Subcutaneous adipose tissue (tissue), 4 donors: ENCODE measurements around the gene BRSK1. TPM values are rescaled to one million over a fixed set of nuclear protein-coding genes. Genes with fewer than 3 reads are reported as not detected.

ENCODE experiments used
- total RNA-seq, 4 donors: library from RNA; depleted of rRNA; stranded (reverse); fragments of >200 nt; gene quantifications; one replicate each; pipeline ENCODE4 v1.1.0, GENCODE V29; 2016
- TF ChIP-seq, protein P1 (sequence below): fragments of 450-650 bp; IDR thresholded peaks from one replicate; pipeline ENCODE4 v1.5.1; 2016; ENCODE audit warnings: low read depth, mild to moderate bottlenecking, control low read depth, antibody characterized with exemption, moderate library complexity

Gene BRSK1
- total RNA-seq, 4 donors from 2014 or later: 0.38 to 1.1 TPM; not detected in 2

DNA sequence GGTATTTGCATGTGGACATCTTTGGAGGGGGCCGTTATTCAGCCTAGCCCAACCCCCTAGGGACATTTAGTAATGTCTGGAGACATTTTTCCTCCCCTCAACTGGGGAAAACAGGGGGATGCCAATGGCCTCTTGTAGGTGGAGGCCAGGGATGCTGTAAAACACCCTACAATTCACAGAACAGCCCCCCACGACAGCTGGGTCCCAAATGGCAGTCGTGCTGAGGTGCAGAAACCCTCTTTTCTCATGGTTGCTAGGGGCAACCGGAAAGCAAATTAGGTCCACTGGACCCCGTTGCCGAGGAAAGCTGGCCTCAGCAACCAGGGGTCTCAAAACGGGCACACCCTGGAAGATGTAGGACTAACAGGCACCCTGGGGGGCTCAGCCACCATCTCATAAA lies 26.7 kb downstream of the BRSK1 start:
- TF ChIP-seq, protein P1, sequence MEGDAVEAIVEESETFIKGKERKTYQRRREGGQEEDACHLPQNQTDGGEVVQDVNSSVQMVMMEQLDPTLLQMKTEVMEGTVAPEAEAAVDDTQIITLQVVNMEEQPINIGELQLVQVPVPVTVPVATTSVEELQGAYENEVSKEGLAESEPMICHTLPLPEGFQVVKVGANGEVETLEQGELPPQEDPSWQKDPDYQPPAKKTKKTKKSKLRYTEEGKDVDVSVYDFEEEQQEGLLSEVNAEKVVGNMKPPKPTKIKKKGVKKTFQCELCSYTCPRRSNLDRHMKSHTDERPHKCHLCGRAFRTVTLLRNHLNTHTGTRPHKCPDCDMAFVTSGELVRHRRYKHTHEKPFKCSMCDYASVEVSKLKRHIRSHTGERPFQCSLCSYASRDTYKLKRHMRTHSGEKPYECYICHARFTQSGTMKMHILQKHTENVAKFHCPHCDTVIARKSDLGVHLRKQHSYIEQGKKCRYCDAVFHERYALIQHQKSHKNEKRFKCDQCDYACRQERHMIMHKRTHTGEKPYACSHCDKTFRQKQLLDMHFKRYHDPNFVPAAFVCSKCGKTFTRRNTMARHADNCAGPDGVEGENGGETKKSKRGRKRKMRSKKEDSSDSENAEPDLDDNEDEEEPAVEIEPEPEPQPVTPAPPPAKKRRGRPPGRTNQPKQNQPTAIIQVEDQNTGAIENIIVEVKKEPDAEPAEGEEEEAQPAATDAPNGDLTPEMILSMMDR: no peak

DNA sequence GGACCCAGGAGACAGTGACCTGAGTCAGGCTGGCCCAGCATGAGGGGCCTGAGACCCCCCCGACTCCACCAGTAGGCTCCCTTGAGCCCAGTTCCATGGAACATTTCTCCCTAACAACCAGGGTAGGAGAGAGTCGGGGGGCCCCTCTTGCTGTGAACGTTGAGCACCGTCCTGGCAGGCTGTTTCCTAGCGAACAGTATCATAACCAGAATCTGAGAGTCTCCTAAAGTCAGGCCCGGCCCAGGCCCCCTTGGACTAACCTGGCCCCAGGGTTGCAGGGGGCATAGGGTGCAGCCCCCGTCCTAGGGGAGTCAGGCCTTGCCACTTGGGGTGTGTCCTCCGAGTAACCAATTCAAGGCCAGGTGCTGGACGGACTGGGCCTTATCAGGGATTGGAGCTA lies 27.6 kb downstream of the BRSK1 start:
- TF ChIP-seq, protein P1: no peak

- TF ChIP-seq, protein P1: no peak
Observed at GRCh38 chr19:55311797-55312196, 28.0 kb downstream of the BRSK1 start.

DNA sequence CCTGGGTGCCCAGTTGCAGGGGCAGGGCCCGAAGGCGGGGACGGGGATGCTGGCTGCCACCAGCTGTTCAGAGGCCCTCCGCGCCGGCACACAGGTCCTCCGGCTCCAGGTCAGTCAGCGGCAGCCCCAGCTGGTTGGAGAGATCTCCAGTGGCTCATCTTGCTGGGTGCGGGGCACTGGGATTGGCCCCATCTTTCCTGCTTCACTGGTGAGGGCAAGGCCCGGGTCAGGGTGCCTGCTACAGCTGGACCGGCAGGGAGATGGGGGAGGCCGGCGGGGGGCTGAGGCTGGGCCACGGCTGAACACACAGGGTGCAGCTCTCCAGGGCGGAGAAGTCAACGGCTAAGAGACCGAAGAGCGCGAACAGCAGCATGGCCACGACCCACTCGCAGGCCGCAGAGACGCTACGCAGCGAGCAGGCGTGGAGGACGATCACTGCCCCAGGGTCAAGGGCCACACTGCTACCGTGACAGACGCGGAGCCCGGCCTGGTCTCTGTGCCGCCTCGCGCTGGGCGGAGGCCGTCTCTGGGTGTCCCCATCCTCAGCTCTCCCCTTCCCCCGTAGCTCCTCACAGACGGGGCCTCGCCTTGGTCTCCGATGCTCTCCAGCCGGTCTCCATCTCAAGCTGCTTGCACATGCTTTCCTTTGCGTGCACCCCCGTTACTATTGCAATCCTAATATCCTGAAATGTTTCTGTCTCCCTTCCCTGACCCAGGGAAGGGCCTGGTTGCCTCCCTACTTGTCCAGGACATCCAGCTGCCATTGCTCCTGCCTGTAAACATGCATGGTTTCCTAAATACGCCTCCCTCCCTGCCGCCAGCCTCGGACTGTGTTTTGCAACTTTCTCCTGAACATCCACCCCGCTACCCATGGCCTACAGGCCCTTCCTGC lies 29.1 kb downstream of the BRSK1 start:
- TF ChIP-seq, protein P1: no peak

GRCh38 chr19:55314396-55314795 lies 30.6 kb downstream of the BRSK1 start:
- TF ChIP-seq, protein P1: no peak

GRCh38 chr19:55315956-55316525 lies 32.2 kb downstream of the BRSK1 start:
- TF ChIP-seq, protein P1: no peak

DNA sequence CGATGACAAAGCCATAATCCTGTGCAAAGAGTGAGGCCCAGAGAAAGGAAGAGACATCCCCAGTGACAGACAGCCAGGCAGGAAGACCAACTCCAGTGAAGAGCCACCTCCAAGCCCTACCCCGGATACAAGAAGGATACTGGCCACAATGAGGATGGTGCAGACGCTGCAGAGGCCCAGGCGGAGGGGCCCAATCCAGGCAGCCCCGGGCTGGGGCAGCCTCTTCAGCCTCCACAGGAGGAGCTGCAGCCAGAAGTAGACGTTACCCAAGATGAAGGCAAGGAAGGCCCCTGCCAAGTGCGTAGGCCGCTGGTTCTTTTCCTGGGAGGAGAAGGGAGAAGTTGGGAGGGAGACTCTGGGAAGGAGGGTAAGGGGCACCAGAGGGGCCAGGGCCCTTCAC lies 32.8 kb downstream of the BRSK1 start:
- TF ChIP-seq, protein P1: no peak
